K562 treated with DMSO at 1 percent for 12 hours (cell line): ENCODE results near the gene SEPTIN3. TPM values are rescaled to one million over a fixed set of nuclear protein-coding genes. Genes with fewer than 3 reads are reported as not detected.

ENCODE experiments used
- total RNA-seq: library from RNA; unstranded; fragments of 300-600 nt; gene quantifications from 2 replicates; pipeline ENCODE4 v1.2.3, GENCODE V29; 2022; ENCODE audit not compliant: insufficient read depth

The SEPTIN3 gene
- total RNA-seq = not detected in 2 replicates

GRCh38 chr22:41969110-41969646, at the start of gene SEPTIN3:
TSS of gene SEPTIN3 (plus strand) at chr22:41969443. CDS start at chr22:41971493, 2,050 bp downstream.

GRCh38 chr22:41946629-41947423, 22.4 kb upstream of the SEPTIN3 start, which contains the start of gene CENPM:
TSS of gene CENPM (minus strand) at chr22:41947152. CDS start at chr22:41947076, 76 bp downstream.

GRCh38 chr22:41951898-41952474, 17.3 kb upstream of the SEPTIN3 start, which contains the start of gene SMIM45:
TSS of gene SMIM45 (plus strand) at chr22:41952150.

GRCh38 chr22:41998361-41999261, 29.4 kb downstream of the SEPTIN3 start, which contains the start of gene WBP2NL:
TSS of gene WBP2NL (plus strand) at chr22:41998788. CDS start at chr22:41998819, 31 bp downstream.

Other genes with a start within 250 kb of the SEPTIN3 start
- 5.1 TPM in 1 of 2 replicates, not detected in the other for gene CCDC134, start 168.8 kb upstream of the SEPTIN3 start, total RNA-seq
- gene SREBF2, start 136.3 kb upstream of the SEPTIN3 start, total RNA-seq = 44.6 and 89.9 TPM in 2 replicates
- 1.3 and 1.4 TPM in 2 replicates for gene SHISA8, start 54.4 kb upstream of the SEPTIN3 start, total RNA-seq
- 0.39 and 1.6 TPM in 2 replicates for gene TNFRSF13C, start 42.6 kb upstream of the SEPTIN3 start, total RNA-seq
- 32.4 and 40.9 TPM in 2 replicates for gene CENPM, start 22.3 kb upstream of the SEPTIN3 start, total RNA-seq
- not detected in 2 replicates for gene WBP2NL, start 29.3 kb downstream of the SEPTIN3 start, total RNA-seq
- 27.8 and 42.6 TPM in 2 replicates for gene NAGA, start 101.4 kb downstream of the SEPTIN3 start, total RNA-seq
- not detected in 2 replicates for gene PHETA2, start 104.8 kb downstream of the SEPTIN3 start, total RNA-seq
- gene SMDT1, start 110.3 kb downstream of the SEPTIN3 start, total RNA-seq = 55.6 and 82.6 TPM in 2 replicates
- gene NDUFA6, start 121.3 kb downstream of the SEPTIN3 start, total RNA-seq = 56.4 and 77.8 TPM in 2 replicates
- gene CYP2D6, start 161.4 kb downstream of the SEPTIN3 start, total RNA-seq = 0.28 TPM in 1 of 2 replicates, not detected in the other